ENCODE data around the gene LILRA2. TPM values are rescaled to one million over a fixed set of nuclear protein-coding genes. Genes with fewer than 3 reads are reported as not detected.

The LILRA2 gene
- not detected for total RNA-seq

DNA sequence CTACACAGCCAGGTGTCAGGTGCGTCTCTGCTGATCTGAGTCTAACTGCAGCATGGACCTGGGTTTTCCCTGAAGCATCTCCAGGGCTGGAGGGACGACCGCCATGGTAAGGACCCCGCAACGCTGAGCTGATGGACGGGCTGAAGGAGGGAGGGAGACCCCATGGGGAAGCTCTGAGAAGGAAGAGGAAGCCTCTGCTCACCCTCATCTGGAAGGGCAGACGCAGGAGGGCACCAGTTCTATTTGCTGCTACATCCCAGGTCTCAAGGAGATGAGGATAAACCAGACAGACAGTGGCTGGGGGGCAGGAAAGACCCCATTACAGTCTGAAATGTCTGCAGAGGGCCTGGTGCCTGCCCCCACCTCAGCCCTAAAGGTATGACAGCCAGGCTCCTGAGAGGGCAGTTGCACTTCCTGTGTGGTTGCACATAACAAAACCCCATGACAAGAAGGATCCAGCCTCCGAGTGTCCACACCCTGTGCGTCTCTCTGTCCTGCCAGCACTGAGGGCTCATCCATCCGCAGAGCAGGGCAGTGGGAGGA is at the start of gene LILRA2:
Gene LILRA2, plus strand, starts transcription at position 461 of the 543 bp plus-strand sequence. CDS start 89 bp downstream, outside the sequence.

DNA sequence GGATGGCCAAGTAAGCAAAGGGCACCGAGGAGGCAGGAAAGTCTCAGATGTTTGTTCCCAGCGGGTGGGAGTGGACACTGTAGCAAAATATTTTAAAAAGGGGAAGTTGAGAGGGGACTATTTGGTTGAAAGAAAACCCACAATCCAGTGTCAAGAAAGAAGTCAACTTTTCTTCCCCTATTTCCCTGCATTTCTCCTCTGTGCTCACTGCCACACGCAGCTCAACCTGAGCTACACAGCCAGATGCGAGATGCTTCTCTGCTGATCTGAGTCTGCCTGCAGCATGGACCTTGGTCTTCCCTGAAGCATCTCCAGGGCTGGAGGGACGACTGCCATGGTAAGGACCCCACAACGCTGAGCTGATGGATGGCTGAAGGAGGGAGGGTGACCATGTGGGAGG is 19.9 kb downstream of the LILRA2 start, which contains the start of gene LILRA1:
Gene LILRA1, plus strand, starts transcription at position 188 of the 400 bp plus-strand sequence. CDS start 613 bp downstream, outside the sequence.

DNA sequence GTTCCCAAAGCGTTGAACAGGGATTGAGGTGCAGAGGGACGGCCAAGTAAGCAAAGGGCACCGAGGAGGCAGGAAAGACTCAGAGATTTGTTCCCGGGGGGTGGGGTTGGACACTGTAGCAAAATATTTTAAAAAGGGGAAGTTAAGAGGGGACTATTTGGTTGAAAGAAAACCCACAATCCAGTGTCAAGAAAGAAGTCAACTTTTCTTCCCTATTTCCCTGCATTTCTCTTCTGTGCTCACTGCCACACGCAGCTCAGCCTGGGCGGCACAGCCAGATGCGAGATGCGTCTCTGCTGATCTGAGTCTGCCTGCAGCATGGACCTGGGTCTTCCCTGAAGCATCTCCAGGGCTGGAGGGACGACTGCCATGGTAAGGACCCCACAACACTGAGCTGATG is 56.7 kb downstream of the LILRA2 start, which contains the start of gene LILRB1:
Gene LILRB1, plus strand, starts transcription at position 223 of the 400 bp plus-strand sequence. CDS start 590 bp downstream, outside the sequence.

Other genes starting within 250 kb of the LILRA2 start
- not detected for gene LILRA4, start 234.6 kb upstream of the LILRA2 start, total RNA-seq
- gene LAIR1, start 208.9 kb upstream of the LILRA2 start, total RNA-seq: 5.1 TPM
- 99.3 TPM for gene TTYH1, start 158.3 kb upstream of the LILRA2 start, total RNA-seq
- gene LENG8, start 124.6 kb upstream of the LILRA2 start, total RNA-seq: 132 TPM
- gene LENG9, start 110.0 kb upstream of the LILRA2 start, total RNA-seq: 2.7 TPM
- 16.4 TPM for gene CDC42EP5, start 100.5 kb upstream of the LILRA2 start, total RNA-seq
- gene LAIR2, start 71.0 kb upstream of the LILRA2 start, total RNA-seq: not detected
- gene LILRA1, start 19.8 kb downstream of the LILRA2 start, total RNA-seq: 0.22 TPM
- gene LILRB1, start 56.7 kb downstream of the LILRA2 start, total RNA-seq: 0.71 TPM
- 0.71 TPM for gene LILRB4, start 89.2 kb downstream of the LILRA2 start, total RNA-seq
- gene KIR3DL3, start 150.7 kb downstream of the LILRA2 start, total RNA-seq: not detected
- gene KIR2DL3, start 164.7 kb downstream of the LILRA2 start, total RNA-seq: not detected
- gene KIR2DL1, start 196.0 kb downstream of the LILRA2 start, total RNA-seq: not detected
- gene KIR2DL4, start 229.8 kb downstream of the LILRA2 start, total RNA-seq: not detected
- 0.22 TPM for gene KIR3DL1, start 242.7 kb downstream of the LILRA2 start, total RNA-seq

Measured in camera-type eye (tissue), 1 donor.